ENCODE results near the gene HBA2.
"Not testable (repeated sequence)": the region's sequence is repeated elsewhere in the genome, so short reads cannot be mapped to it uniquely, and the experiment has no call there.

Gene HBA2

DNA sequence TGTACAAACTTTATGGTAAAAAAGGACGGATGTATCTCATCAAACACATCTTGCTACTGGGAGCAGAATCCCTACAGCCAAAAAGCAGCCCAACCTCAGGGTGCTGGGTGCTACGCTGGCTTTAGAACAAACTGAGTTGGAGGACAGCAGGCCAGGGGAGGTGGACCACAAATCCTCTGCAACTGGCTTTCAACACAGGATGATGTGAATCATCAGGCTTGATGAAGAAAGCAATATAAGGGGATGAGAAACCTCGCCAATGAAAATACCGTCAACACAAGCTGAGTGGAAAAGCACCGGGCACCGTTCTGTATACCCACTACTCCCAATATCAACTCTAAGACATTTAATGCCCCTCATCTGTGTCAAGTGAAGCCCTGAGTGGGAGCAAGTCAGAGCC is 21.8 kb downstream of the HBA2 start:
- no peak for DNase-seq (ENCODE audit: low read depth)

DNA sequence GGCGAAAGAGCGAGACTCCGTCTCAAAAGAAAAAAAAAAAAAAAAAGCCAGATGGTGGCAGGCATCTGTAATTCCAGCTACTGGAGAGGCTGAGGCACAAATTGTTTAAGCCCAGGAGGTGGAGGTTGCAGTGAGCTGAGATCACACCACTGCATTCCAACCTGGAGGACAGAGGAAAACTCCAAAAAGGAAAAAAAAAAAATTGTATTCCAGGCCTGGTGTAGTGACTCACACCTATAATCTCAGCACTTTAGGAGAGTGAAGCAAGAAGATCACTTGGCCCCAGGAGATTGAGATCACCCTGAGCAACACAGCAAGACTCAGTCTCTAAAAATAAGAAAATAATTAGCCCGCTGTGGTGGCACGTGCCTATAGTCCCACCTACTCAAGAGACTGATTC is 27.7 kb downstream of the HBA2 start:
- peak; percentile 55 for DNase-seq (ENCODE audit: low read depth)

DNA sequence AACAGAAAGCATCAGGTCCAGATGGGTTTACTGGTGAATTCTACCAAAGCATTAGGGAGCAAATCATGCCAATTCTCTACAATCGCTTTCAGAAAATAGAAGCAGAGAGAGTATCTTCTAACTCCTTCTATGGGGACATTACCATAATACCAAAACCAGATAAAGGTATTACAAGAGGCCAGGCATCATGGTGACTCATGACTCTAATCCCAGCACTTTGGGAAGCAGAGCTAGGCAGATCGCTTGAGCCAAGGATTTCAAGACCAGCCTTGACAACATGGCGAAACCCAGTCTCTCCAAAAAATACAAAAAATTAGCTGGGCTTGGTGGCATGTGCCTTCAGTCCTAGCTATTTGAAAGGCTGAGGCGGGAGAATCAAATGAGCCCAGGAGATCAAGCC is 30.6 kb downstream of the HBA2 start:
- DNase-seq (ENCODE audit: low read depth), result no peak

DNA sequence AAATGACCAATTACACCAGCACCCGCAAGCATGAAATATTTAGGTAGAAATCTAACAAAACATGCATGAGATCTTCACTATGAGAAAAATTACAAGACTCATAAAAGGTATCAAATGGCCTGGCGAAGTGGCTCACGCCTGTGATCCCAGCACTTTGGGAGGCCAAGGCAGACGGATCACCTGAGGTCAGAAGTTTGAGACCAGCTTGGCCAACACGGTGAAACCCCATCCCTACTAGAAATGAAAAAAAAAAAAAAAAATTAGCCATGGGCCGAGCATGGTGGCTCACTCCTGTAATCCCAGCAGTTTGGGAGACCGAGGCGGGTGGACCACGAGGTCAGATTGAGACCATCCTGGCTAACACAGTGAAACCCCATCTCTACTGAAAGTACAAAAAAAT is 31.4 kb downstream of the HBA2 start:
- DNase-seq (ENCODE audit: low read depth), result not testable (repeated sequence)

DNA sequence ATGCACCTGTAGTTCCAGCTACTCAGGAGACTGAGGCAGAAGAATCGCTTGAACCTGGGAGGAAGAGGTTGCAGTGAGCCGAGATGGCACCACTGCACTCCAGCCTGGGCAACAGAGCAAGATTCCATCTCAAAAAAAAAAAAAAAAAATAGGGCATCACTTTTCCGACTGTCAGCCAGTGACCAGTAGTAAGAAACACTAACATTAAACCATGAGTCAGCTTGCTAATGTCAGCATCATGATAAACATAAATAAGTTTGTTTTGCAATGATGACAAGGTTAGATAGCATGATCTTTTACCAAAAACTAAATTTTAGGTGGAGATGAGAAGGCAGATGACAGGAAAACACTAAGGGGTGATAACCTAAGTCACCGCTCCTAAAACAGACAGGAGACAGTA is 36.7 kb downstream of the HBA2 start:
- DNase-seq (ENCODE audit: low read depth), result not testable (repeated sequence)

DNA sequence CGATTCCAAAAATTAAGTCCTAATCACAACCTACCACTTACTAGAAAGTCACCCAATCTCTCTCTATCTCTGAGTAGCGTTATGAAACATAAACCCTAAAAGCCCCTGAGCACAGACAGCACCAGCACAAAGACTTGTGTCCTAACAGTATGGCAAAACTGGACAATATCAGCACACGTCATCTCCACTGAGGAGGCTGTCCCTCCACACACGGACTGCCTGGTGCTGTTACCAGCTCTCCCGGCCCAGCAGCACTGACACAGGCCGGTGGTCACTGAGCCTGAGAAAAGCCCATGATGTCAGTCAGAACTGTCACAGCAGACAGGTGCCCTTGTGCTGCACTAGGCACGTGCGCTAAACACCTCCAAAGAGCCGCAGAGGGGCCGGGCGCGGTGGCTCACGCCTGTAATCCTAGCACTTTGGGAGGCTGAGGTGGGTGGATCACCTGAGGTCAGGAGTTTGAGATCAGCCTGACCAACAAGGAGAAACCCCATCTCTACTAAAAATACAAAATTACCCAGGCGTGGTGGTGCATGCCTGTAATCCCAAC is 39.0 kb downstream of the HBA2 start:
- DNase-seq (ENCODE audit: low read depth), result not testable (repeated sequence)

DNA sequence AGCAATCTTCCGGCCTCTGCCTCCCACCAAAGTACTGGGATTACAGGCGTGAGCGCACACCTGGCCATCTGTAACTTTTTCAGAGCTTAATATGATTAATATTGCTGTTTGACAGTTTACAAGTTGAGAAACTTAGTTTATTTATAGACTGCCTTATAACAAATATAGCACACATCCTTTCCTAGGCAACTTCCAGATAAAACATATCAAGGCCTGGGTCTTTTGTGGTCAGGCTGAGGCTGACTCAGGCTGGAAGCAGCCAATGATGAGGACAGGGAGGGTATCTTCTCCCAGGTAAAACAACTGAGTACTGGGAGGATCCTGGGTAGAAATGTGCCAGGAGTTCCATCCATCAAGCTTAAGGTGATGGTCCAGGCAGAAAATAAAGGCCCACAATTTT is 40.3 kb downstream of the HBA2 start:
- no peak for DNase-seq (ENCODE audit: low read depth)

DNA sequence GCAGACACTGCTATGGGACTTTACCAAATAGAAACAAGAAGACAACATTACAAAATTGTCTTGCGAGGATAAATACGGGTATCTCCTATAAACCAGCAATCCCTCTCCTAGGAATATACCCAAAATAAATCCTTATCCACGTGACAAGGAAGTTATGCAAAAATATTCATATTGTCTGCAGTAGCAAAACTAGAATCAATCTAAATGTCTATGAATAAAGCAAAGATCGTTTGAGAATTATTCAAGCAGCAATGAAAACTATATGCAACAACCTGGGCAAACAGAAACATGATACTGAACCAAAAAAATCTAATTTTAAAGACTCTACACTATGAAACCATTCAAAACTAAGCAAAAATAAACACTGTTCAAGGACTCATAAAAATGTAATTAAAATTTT is 47.3 kb downstream of the HBA2 start:
- no peak for DNase-seq (ENCODE audit: low read depth)
